ENCODE data around the gene TMBIM6.

- TF ChIP-seq, protein P1, sequence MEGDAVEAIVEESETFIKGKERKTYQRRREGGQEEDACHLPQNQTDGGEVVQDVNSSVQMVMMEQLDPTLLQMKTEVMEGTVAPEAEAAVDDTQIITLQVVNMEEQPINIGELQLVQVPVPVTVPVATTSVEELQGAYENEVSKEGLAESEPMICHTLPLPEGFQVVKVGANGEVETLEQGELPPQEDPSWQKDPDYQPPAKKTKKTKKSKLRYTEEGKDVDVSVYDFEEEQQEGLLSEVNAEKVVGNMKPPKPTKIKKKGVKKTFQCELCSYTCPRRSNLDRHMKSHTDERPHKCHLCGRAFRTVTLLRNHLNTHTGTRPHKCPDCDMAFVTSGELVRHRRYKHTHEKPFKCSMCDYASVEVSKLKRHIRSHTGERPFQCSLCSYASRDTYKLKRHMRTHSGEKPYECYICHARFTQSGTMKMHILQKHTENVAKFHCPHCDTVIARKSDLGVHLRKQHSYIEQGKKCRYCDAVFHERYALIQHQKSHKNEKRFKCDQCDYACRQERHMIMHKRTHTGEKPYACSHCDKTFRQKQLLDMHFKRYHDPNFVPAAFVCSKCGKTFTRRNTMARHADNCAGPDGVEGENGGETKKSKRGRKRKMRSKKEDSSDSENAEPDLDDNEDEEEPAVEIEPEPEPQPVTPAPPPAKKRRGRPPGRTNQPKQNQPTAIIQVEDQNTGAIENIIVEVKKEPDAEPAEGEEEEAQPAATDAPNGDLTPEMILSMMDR (IDR thresholded peaks at IDR 0.05; ENCODE audit: insufficient read depth, low read depth, low read length): no peak
- TF ChIP-seq EZH2 (IDR thresholded peaks at IDR 0.05; ENCODE audit: insufficient read depth, low read length): no peak
Observed at GRCh38 chr12:49791700-49792099, 50.3 kb downstream of the TMBIM6 start.
